Stimulated activated CD4-positive, alpha-beta T cell treated with anti-CD3 and anti-CD28 coated beads, Interleukin-2, amount 100 ng/mL, for 4 hours (primary cell): ENCODE measurements around the gene UBXN11.
A peak's percentile ranks its signal among the peaks of the same experiment; 100 is the strongest.

ENCODE experiments used
- DNase-seq: peaks from one replicate; pipeline ENCODE4 v3.0.0-alpha.2; 2020; ENCODE audit warnings: low read depth

Gene UBXN11, protein sequence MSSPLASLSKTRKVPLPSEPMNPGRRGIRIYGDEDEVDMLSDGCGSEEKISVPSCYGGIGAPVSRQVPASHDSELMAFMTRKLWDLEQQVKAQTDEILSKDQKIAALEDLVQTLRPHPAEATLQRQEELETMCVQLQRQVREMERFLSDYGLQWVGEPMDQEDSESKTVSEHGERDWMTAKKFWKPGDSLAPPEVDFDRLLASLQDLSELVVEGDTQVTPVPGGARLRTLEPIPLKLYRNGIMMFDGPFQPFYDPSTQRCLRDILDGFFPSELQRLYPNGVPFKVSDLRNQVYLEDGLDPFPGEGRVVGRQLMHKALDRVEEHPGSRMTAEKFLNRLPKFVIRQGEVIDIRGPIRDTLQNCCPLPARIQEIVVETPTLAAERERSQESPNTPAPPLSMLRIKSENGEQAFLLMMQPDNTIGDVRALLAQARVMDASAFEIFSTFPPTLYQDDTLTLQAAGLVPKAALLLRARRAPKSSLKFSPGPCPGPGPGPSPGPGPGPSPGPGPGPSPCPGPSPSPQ

DNA sequence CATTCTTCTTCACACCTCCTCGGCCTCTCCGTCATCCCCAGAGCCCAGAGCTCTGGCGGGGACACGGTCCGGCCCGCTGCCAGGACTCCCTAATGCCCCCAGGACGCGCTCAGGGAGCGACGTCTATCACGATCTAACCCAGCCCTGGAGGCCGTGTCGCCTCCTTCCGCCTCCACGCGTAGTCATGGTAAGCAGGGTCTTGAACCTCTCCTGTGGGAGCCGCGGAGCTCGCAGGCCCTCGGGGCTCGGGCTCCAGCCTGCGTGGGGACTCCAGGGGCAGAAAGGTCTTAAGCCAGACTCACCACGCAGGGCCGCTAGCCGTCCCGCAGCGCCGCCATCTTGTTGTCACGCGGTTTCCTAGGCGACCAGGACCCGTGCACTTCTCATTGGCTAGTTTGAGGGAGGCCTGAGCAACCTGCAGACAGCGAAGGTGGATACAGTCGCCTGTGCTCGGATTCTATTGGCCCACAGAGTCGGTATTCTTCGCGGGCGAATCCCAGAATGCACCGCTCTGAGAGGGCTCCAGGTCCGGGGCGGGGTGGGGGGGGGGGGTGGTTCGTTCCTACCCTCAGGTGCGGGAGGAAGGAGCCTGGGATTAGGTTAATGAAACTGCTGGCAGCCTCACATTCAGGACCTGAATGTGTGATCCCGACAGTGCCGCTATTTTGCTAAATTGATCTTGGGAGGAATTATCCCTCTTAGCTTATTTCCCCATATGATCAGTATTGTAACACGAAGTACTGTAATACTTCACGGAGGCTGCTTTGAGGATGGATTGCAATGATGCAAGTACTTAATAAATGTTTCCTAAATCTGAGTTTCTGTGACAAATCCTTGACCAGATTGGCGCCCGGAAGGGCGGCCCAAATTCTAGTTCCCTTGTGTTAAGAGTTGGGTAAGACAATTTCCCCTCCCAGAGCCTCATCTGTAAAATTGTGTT, at the start of gene UBXN11:
UBXN11 (minus strand) TSS at position 347 of the 940 bp plus-strand sequence. CDS start 3,753 bp downstream, outside the sequence.
- DNase-seq = peak; percentile 88

DNA sequence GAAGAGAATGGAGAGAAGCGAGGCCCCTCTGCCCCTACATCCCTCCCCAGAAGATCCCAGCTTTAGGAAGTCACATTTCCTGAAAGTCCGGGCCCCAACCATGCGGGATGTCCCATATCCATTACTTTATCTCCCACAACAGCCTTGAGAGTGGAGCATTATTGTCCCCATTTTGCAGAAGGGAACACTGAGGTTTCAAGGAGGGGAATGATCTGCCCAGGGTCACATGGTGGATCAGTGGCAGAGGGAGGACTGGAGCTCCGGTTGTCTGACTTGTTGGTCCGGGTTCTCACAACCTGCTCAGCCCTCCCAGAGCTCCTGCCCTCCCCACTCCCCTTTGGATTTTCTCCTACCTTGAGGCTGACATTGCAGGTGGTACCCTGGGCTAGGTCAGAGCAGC, 49.7 kb upstream of the UBXN11 start:
- no peak for DNase-seq

DNA sequence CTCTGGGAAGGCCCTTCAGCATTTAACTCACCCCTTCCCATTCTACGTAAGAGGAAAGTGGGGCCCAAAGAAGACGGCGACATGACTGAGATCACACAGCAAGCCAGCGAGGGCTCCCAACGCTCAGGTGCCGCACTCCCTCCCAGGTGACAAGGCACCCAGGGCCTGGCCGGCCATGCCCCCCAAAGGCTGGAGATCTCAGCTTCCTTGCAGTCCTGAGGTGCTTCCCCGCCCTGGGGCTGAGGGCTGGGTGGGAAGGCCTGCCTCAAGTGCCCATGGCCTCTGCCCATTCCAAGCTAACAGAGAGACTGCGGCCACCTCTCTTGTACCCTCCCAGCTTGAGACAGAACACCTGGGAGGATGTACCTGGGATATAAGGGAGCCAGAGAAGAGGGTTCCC, 48.5 kb upstream of the UBXN11 start:
- no peak for DNase-seq

DNA sequence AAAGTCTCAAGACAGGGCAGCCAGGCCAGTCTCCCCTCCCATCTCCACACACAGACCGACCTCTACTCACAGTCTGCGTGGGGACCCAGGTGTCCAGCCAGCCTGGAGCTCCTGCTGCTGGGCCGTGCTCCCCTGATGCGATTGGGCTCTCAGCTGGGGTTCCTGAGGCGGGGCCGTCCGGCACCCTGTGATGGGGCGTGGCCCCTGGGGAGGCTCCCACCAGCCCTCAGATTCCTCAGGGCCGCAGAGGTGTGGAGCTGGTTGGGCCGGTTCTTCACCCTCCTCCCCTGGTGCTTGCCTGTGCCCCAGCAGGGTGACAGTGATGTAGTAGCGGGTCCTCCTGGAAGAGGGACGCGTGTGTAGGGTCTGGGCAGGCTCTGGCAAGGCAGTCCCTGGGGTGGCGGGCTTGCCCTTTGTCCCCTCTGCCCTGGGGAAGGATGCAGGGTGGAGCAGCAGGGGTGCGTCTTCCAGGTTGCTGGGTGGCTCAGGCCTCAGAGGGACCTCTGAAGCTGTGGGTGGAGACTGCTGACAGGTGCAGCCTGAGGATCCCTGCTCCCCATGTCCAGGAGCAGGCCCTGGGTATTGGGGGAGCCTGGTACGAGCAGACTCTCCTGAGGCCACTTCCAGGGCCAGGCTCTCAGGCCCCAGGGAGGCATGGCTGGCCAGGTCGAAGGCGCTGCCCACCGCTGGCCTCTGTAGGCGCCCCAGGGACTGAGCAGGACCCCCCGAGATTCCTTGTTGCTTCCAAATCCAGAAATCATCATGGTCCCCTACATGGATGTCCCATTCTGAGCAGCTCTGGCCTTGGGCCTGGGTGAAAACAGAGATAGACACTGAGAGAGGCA, 47.8 kb upstream of the UBXN11 start, which contains the start of gene CRYBG2:
CRYBG2 (minus strand) TSS at position 155 of the 845 bp plus-strand sequence. CDS start 7,473 bp downstream, outside the sequence.
- DNase-seq = no peak

DNA sequence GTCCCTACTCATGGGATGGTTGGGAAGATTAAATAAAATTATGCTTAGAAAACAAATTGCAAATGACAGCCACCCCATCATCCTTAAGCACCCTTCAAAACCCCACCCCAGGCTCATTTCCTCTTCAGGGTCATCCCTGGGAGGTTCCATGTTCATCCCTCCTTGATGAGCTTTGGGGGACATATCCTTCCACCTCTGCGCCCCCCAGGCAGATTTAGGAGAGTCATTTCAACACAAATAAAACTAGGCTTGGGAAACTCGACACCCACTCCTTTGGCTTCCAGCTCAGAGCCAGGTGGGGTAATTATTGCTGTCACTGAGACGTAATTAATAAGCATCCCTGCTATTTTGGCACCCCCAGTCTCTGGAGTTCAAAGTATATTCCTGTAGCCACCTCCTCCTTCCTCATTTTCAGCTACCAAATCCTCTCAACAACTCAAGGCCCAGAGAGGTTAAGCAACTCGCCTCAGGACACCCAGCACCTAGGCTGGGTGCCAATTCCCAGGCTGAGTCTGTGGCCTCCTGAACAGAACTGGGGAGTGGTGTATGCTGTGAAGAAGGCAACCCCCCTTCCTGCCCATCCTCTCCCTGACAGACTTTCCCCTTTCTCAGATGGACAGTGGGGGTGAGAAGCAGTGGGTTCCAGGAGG, 46.9 kb upstream of the UBXN11 start:
- DNase-seq = no peak

DNA sequence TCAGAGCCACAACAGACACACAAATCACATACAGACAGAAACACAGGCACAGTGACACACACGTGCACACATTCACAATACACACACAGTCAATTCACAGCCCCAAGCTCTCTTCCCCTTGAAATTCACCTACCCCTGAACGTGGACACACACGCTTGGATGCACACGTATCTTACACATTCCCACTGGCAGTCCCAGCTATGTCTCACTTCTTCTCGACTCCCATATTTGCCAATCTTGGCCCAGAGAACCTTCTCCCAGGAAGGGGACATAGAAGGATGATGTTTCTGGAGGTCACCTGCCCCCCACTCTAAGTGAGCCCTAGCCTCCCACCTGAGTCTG, 45.9 kb upstream of the UBXN11 start:
- no peak for DNase-seq

DNA sequence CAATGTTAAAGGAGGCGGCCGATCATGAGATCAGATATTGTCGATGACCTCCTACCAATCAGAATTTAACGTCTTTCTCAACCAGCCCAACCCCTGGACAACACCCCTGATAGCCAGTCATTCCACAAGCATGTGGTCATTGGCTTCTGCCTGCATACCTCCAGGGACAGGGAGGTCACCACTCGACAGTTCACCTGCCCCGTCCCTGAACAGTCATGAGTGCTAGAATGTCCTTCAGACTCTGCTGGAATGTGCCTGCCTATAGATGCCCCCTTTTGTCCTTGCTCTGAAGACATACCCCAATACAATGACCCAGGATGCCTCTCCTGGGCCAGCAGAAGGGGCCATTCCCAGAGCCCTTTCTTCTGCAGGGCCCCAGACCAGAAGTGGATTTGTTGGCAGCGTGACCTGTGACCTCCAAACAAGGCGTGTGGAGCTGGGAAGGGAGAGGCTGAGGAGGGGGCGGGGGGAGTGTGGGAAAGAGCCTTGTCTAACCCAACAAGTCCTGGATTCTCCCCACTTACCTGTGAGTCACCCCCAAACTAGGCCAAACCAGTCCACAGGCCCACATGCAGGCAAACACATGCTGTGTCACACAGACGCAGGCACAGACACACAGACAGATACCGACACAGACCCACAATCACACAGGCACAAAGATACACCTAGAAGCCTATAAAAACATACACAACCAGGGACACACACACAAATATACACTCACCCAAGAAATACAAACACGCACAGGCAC, 45.3 kb upstream of the UBXN11 start:
- DNase-seq = no peak

DNA sequence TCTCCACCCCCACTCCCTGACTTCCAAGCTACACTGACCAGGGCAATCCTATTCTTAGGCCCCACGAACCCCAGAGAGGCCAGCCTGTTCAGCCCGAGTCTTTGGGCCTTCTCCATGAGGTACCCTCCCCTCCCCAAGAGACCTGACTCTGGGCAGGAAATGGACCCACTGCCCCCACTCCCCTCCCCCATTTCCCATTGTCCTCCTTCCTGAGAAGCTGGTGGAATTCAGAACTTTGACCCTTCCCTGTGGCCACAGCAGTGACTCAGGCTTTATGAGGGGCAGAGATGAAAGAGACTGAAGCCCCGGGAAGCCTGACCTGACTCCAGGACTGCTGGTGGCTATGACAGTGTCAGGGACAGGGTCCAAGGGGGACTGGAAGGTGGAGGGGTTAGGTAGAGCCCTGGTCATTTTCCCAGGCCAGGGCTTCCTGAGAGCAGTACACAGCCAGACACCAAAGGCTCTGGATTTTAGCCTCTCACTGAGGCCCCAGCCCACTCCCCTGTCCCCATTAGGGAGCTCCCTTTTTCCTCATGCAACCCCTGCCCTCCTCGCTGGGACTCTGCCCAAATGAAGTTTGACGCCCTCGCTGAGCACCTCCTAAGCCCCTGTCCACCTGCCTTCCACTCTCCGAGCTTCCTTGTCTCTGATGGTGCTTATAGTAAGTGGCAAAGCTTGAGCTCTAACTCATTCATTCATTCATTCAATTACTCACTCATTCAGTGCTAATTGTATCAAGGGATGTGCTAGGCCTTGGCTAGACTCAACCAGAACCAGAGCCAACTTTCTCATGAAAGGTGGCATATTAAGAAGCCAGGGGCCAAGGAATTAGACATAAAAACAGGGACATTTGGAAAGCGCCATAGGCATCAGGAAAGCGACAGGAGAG, 44.5 kb upstream of the UBXN11 start:
- no peak for DNase-seq

DNA sequence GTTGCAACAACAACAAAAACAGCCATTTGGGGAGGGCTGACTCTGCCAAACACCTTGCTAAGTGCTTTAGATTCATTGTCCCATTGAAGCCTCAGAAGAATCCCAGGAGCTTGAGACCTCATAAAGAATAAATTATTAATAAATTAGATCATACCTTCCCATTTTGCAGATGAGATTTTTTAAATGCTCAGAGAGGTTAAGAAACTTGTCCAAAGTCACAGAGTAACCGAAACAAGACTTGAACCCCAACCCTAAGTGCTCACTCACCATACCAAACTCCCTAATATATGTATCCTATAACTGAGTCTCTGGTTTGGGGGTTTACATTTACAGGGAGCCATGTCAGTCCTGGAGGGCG, 43.9 kb upstream of the UBXN11 start:
- no peak for DNase-seq

DNA sequence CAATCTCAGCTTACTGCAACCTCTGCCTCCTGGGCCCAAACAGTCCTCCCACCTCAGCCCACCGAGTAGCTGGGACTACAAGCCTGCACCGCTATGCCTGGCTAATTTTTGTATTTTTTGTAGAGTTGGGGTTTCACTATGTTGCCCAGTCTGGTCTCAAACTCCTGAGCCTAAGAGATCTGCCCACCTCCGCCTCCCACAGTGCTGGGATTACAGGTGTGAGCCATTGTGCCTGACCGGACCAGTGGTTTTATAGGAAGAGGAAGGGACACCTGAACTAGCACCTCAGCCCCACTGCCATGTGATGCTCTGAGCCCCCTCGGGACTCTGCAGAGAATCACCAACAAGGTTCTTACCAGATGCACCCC, 43.4 kb upstream of the UBXN11 start:
- DNase-seq = no peak

DNA sequence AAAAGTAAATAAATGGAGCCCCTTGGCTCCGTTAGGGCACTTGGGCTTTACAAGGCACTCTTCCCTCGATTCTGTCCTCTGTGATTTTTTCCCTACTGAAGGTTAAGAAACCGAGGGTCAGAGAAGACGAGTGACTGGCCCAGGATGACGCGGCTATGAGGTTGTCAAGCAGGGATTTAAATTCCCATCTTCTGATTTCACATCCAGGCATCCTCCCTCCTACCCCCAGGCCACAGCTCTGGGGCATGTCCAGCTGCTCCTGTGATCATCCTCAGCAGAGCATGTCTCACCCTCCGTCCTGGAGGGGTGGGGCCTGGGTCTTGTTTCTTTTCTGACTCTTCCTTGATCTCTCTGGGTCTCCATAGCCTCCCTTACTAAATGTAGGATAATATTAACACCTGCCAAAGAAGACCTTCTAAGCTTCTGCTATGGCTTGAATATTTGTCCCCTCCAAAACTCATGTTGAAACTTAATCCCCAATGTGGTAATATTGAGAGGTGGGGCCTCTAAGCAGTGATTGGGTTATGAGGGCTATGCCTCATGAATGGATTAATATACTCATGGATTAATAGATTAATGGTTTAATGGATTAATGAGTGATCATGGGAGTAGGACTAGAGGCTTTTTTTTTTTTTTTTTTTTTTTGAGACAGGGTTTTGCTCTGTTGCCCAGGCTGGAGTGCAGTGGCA, 42.9 kb upstream of the UBXN11 start:
- DNase-seq = no peak

DNA sequence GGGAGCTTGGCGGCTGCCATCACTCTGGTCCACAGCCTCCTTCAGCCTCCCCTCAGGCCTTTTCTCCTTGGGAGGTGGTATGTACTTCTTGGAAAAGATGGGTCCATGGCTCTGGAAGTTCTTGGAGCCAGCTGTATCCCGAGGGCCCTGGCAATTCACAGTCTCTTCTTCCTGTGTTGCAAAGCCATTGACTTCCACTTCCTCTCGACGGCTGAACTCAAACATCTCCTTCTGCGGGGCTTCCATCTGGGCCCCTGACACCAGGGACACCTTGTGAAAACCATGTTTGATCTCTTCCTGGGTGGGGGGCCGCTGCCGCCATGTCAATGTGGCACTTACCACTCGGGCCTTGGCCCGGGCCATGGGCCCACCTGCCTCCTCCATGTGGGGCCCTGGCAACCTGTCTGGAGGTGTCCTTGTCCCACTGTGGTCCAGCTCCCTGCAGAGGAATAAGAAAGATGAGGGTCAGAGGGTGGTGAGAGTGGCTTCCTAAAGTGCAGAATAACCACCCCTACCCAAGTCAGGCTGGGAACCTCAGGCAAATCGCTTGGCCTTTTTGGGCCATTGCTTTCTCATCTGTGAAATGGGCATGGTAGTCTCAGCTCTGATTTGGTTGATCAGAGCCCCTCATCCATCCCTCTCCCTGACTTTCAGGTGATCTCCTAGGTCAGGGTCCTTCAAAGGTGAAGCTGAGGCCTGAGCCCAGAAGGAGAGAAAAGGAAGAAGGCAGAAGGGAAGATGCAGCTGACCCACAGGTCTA, 40.0 kb upstream of the UBXN11 start:
- DNase-seq = no peak

DNA sequence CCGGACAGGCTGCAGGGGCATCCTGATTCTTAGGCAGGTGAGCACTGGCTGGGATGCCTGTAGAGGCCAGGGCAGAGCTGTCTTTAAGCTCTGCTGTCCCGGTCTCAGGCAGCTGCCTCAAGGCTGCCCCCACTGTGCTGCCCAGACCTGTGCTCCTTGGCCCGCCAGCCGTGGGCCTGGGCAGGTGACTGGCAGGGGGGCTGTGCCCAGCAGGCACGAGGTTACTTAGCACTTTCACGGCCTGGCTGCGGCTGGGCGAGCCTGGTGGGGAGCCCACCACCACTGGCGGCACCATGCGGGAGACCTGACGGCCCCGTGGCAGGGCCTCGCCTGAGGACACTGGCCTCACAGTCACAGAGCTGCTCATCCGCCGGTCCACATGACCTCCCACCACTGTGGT, 39.3 kb upstream of the UBXN11 start:
- no peak for DNase-seq

DNA sequence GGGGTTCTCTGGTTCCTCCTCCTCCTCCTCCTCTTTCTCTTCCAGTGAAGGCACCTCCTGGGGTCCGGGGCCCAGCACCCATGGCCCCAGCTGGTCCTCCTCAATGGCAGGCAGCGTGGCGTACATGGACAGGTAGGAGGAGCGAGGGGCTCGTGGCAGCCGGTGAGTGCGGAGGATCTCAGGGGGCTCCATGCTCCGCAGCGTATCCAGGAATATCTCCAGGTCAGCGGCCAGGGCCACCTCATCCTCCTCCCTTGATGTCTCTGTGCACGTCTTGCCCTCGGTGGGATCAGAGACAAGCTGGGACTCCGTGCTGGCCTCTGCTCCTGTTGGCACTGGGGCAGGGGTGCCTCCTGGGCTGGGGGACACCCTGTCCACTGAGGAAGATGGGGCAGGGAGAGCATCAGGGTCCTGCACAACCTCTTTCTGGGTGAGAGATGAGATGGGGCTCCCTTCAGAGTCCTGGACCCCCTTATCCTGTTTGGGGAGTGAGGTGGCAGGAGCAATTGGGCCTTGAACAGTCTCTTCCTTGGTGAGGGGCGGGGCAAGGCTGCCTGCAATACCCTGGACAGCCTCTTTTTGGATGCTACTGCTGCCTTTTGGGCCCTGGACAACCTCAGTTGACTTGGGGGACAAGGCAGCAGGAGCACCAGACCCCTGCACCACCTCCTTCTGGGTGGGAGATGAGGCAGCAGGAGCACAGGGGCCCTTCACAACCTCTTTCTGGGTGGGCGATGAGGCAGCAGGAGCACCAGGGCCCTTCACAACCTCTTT, 37.9 kb upstream of the UBXN11 start:
- DNase-seq = no peak

DNA sequence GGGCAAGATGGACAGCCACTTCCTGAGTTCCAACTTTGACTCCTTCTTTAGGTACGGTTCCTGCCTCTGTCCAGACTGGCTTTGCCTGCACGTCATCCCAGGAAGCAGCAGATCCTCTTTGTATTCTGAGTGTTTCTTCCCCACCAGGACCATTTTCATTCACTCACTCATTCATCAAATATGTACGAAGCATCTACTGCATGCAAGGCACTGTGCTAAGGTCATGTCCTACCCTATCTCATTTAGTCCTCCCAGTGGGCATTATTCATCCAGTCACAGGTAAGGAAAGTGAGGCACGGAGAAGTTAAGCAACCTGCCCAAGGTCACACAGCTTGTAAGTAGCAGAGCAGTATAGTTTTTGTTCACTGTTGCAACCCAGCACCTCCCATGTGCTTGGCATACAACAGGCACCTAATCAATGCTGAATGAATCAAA, 33.6 kb upstream of the UBXN11 start:
- no peak for DNase-seq

DNA sequence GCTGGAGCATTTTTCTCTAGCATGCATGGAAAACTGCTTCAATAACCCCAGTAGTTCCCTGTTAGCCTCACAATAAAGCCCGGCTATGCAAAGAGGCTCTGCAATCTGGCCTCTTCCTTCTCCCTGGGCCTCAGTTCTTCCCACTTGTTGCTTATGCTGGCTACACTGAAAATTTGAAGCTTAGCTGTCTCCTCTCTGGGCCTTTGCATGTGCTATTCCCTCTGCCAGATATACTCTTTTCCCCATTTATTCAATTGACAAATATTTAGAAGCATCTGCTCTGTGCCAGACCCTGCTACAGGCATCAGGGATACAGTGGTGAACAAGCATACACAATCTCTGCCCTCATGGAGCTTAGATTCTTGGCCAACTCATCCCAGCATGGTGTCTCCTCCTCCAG, 32.2 kb upstream of the UBXN11 start:
- no peak for DNase-seq

DNA sequence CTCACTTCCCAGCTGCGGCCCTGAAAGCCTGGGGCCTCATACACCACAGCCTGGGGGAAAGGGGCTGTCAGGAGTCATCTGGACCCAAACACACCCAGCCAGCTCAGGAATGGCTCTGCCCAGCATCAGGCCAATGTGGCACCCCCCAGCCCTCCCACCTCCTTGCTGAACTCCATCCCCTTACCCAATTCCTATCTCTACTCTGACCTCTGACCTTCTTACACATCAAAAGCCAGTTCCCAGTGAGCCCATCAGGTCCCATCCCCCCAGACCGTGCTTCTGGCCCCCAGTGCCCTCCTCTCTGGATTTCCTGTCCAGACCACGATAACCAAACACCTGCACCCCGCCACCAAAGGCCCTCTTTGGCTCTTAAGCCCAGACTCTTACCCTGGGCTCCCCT, 31.2 kb upstream of the UBXN11 start:
- DNase-seq = no peak

DNA sequence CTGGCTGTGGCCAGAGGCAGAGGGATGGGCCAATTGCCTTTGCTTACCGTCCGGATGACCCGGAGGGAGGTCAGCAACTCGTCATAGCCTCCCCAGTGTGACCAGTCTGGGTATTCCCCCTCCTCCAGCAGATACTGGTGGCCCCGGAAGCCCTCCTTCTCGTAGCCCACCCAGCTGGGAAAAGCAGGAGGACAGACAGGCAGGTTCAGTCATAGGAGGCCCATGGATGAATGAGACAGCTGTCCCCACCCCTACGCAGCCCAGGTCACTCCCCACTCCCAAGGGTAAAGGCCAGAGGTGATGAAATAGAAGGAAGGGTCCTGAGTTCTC, 30.7 kb upstream of the UBXN11 start:
- no peak for DNase-seq
